ENCODE measurements around the gene ARHGAP26.

The ARHGAP26 gene

GRCh38 chr5:143180751-143181150 lies 410.6 kb downstream of the ARHGAP26 start:
- no peak for DNase-seq

- DNase-seq, result no peak
Observed at GRCh38 chr5:143181173-143181572, 411.0 kb downstream of the ARHGAP26 start.

- DNase-seq, result no peak
Observed at GRCh38 chr5:143182106-143182505, 411.9 kb downstream of the ARHGAP26 start.

- no peak for DNase-seq
Observed at GRCh38 chr5:143182901-143183820, 413.0 kb downstream of the ARHGAP26 start.

GRCh38 chr5:143183989-143184388 lies 413.8 kb downstream of the ARHGAP26 start:
- DNase-seq, result no peak

GRCh38 chr5:143186623-143187022 lies 416.4 kb downstream of the ARHGAP26 start:
- no peak for DNase-seq

GRCh38 chr5:143187495-143187894 lies 417.3 kb downstream of the ARHGAP26 start:
- DNase-seq, result no peak

- DNase-seq, result no peak
Observed at GRCh38 chr5:143188083-143188482, 417.9 kb downstream of the ARHGAP26 start.

GRCh38 chr5:143188692-143189091 lies 418.5 kb downstream of the ARHGAP26 start:
- DNase-seq, result no peak

GRCh38 chr5:143190260-143190810 lies 420.2 kb downstream of the ARHGAP26 start:
- no peak for DNase-seq

- no peak for DNase-seq
Observed at GRCh38 chr5:143191720-143192119, 421.5 kb downstream of the ARHGAP26 start.

- no peak for DNase-seq
Observed at GRCh38 chr5:143192191-143192900, 422.2 kb downstream of the ARHGAP26 start.

GRCh38 chr5:143194206-143194605 lies 424.0 kb downstream of the ARHGAP26 start:
- DNase-seq, result no peak

- DNase-seq, result no peak
Observed at GRCh38 chr5:143194713-143195112, 424.5 kb downstream of the ARHGAP26 start.

GRCh38 chr5:143195491-143195890 lies 425.3 kb downstream of the ARHGAP26 start:
- DNase-seq, result no peak

- DNase-seq, result no peak
Observed at GRCh38 chr5:143196601-143197259, 426.6 kb downstream of the ARHGAP26 start.

GRCh38 chr5:143197260-143197656 lies 427.1 kb downstream of the ARHGAP26 start:
- DNase-seq, result no peak

- DNase-seq, result no peak
Observed at GRCh38 chr5:143198332-143198731, 428.2 kb downstream of the ARHGAP26 start.

- no peak for DNase-seq
Observed at GRCh38 chr5:143199161-143199560, 429.0 kb downstream of the ARHGAP26 start.

- DNase-seq, result no peak
Observed at GRCh38 chr5:143199843-143200242, 429.7 kb downstream of the ARHGAP26 start.

GRCh38 chr5:143200781-143201398 lies 430.7 kb downstream of the ARHGAP26 start:
- no peak for DNase-seq

GRCh38 chr5:143201589-143201988 lies 431.4 kb downstream of the ARHGAP26 start:
- DNase-seq, result no peak
